ENCODE results near the gene CEBPZ.

The CEBPZ gene

GRCh38 chr2:37171624-37171950 lies 59.8 kb downstream of the CEBPZ start:
- no peak for DNase-seq

GRCh38 chr2:37168217-37168981 lies 63.0 kb downstream of the CEBPZ start:
- peak; percentile 3 for DNase-seq

- DNase-seq: no peak
Observed at GRCh38 chr2:37167636-37168180, 63.7 kb downstream of the CEBPZ start.

GRCh38 chr2:37164757-37165156 lies 66.6 kb downstream of the CEBPZ start:
- no peak for DNase-seq

- peak; percentile 77 for DNase-seq
Observed at GRCh38 chr2:37156857-37157714, 74.3 kb downstream of the CEBPZ start, which contains the start of gene EIF2AK2. EIF2AK2 (minus strand) TSS chr2:37156980; CDS start chr2:37147806, 9,174 bp downstream.

GRCh38 chr2:37156071-37156856 lies 75.1 kb downstream of the CEBPZ start:
- DNase-seq: peak; percentile 20

- no peak for DNase-seq
Observed at GRCh38 chr2:37154785-37155184, 76.6 kb downstream of the CEBPZ start.

GRCh38 chr2:37153224-37153623 lies 78.2 kb downstream of the CEBPZ start:
- DNase-seq: no peak
